ENCODE measurements around the gene ZSWIM5. TPM values are rescaled to one million over a fixed set of nuclear protein-coding genes. Genes with fewer than 3 reads are reported as not detected.
"Not testable (repeated sequence)": the region's sequence is repeated elsewhere in the genome, so short reads cannot be mapped to it uniquely, and the experiment has no call there.

Gene ZSWIM5
- polyA plus RNA-seq, 1 donor (not counting 4 experiments of a cell fraction or from before 2014, with no cell fraction given), result 0.03 TPM

DNA sequence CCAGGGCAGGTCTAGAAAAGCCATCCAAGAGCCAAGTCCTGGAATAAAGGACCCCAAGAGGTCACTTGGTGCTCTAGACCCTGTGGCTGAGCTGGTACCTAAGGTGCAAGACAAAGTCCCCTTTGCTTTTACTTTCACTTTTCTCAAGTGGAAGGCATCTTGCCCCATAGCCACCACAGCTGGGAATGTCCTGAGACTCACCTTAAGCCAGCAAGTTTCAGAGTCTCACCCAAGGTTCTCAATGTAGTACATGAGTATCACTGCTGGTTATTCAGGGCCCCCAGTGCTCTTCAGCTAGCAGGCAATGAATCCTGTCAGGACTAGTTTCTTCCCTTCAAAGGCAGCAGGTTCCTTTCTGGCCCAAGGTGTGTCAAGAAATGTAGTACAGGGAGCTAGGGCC is 126.9 kb downstream of the ZSWIM5 start:
- Histone ChIP-seq H3K9me3 (ENCODE audit: control insufficient read depth, low read depth, low read length) (no peaks in the 10 kb centered on the region), H4K20me1 (ENCODE audit: control insufficient read depth, extremely low read depth, insufficient read depth, low read length) (no peaks in the 10 kb centered on the region), H3K36me3 (ENCODE audit: control insufficient read depth in 2 of 2, extremely low read depth in 1 of 2, insufficient read depth in 2 of 2, low read length in 2 of 2) (no peaks in the 10 kb centered on the region), H3K79me2 (ENCODE audit: control insufficient read depth, insufficient read depth, low read length) (no peaks in the 10 kb centered on the region), H3K4me3 (ENCODE audit: control insufficient read depth in 2 of 3, extremely low read depth in 1 of 3, insufficient read depth in 2 of 3, low read depth in 1 of 3, low read length in 3 of 3) (no peak overlapping the region), H3K9ac (ENCODE audit: control insufficient read depth, extremely low read depth, insufficient read depth, low read length) (no peak overlapping the region), H2AFZ (ENCODE audit: control insufficient read depth, low read length) (no peak overlapping the region), H3K4me2 (ENCODE audit: control insufficient read depth, extremely low read depth, insufficient read depth, low read depth, low read length) (no peak overlapping the region), H3K27ac (ENCODE audit: control insufficient read depth, insufficient read depth, low read length) (no peak overlapping the region), H3K27me3 (ENCODE audit: control insufficient read depth, extremely low read depth, insufficient read depth, low read length) (no peaks in the 10 kb centered on the region), H3K9me1 (ENCODE audit: control insufficient read depth, extremely low read depth, insufficient read depth, low read length) (no peaks in the 10 kb centered on the region), H3K4me1 (ENCODE audit: control insufficient read depth, extremely low read depth, insufficient read depth, low read length) (no peaks in the 10 kb centered on the region)
- FAIRE-seq (no peak), DNase-seq (ENCODE audit: low read depth, low spot score) (no peak)
- dilution Hi-C loops (cut with MboI; ENCODE audit: extremely low pct_ligation_motif_present, low sequenced_read_pairs), result no loop called here
- TF ChIP-seq, protein P1, sequence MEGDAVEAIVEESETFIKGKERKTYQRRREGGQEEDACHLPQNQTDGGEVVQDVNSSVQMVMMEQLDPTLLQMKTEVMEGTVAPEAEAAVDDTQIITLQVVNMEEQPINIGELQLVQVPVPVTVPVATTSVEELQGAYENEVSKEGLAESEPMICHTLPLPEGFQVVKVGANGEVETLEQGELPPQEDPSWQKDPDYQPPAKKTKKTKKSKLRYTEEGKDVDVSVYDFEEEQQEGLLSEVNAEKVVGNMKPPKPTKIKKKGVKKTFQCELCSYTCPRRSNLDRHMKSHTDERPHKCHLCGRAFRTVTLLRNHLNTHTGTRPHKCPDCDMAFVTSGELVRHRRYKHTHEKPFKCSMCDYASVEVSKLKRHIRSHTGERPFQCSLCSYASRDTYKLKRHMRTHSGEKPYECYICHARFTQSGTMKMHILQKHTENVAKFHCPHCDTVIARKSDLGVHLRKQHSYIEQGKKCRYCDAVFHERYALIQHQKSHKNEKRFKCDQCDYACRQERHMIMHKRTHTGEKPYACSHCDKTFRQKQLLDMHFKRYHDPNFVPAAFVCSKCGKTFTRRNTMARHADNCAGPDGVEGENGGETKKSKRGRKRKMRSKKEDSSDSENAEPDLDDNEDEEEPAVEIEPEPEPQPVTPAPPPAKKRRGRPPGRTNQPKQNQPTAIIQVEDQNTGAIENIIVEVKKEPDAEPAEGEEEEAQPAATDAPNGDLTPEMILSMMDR (optimal IDR thresholded peaks at IDR 0.05 in 1 of 3, IDR thresholded peaks at IDR 0.05 in 1 of 3, conservative IDR thresholded peaks at IDR 0.05 in 1 of 3; ENCODE audit: extremely low read depth in 1 of 3, insufficient read depth in 2 of 3, low read length in 3 of 3), result no peak
- TF ChIP-seq EZH2 (IDR thresholded peaks at IDR 0.05; ENCODE audit: low read length), result no peak

DNA sequence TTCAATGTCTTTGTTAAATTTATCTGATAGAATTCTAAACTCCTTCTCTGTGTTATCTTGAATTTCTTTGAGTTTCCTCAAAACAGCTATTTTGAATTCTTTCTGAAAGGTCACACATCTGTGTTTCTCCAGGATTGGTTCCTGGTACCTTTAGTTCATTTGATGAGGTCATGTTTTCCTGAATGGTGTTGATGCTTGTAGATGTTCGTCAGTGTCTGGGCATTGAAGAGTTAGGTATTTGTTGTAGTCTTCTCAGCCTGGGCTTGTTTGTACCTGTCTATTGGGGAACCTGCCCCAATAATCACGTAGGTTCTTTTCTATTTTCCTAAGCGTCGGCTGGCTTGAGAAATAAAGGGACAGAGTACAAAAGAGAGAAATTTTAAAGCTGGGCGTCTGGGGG is 129.4 kb downstream of the ZSWIM5 start:
- dilution Hi-C loops (cut with MboI; ENCODE audit: extremely low pct_ligation_motif_present, low sequenced_read_pairs), result not testable (repeated sequence)

DNA sequence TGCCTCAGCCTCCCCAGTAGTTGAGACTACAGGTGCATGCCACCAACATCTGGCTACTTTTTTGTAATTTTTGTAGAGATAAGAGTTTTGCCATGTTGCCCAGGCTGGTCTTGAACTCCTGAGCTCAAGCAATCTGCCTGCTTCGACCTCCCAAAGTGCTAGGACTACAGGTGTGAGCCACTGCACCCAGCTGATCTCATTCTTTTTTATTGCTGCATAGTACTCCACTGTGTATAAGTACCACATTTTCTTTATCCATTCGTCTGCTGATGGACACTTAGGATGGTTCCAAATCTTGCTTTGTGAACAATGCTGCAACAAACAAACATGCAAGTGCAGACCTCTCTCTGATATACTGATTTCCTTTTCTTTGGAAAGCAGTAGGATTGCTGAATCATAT is 134.8 kb downstream of the ZSWIM5 start:
- Histone ChIP-seq H3K79me2 (ENCODE audit: control insufficient read depth, insufficient read depth, low read length) (no peaks in the 10 kb centered on the region), H3K9ac (ENCODE audit: control insufficient read depth, extremely low read depth, insufficient read depth, low read length) (no peak overlapping the region), H3K4me1 (ENCODE audit: control insufficient read depth, extremely low read depth, insufficient read depth, low read length) (no peaks in the 10 kb centered on the region), H3K4me2 (ENCODE audit: control insufficient read depth, extremely low read depth, insufficient read depth, low read depth, low read length) (no peak overlapping the region), H3K27me3 (ENCODE audit: control insufficient read depth, extremely low read depth, insufficient read depth, low read length) (no peaks in the 10 kb centered on the region), H3K36me3 (ENCODE audit: control insufficient read depth in 2 of 2, extremely low read depth in 1 of 2, insufficient read depth in 2 of 2, low read length in 2 of 2) (no peaks in the 10 kb centered on the region), H3K9me3 (ENCODE audit: control insufficient read depth, low read depth, low read length) (no peaks in the 10 kb centered on the region), H3K27ac (ENCODE audit: control insufficient read depth, insufficient read depth, low read length) (no peak overlapping the region), H2AFZ (ENCODE audit: control insufficient read depth, low read length) (no peak overlapping the region), H3K4me3 (ENCODE audit: control insufficient read depth in 2 of 3, extremely low read depth in 1 of 3, insufficient read depth in 2 of 3, low read depth in 1 of 3, low read length in 3 of 3) (no peak overlapping the region), H3K9me1 (ENCODE audit: control insufficient read depth, extremely low read depth, insufficient read depth, low read length) (no peaks in the 10 kb centered on the region), H4K20me1 (ENCODE audit: control insufficient read depth, extremely low read depth, insufficient read depth, low read length) (no peaks in the 10 kb centered on the region)
- FAIRE-seq (no peak), DNase-seq (ENCODE audit: low read depth, low spot score) (no peak)
- dilution Hi-C loops (cut with MboI; ENCODE audit: extremely low pct_ligation_motif_present, low sequenced_read_pairs), result no loop called here
- TF ChIP-seq, protein P1 (optimal IDR thresholded peaks at IDR 0.05 in 1 of 3, IDR thresholded peaks at IDR 0.05 in 1 of 3, conservative IDR thresholded peaks at IDR 0.05 in 1 of 3; ENCODE audit: extremely low read depth in 1 of 3, insufficient read depth in 2 of 3, low read length in 3 of 3), result no peak
- no peak for TF ChIP-seq EZH2 (IDR thresholded peaks at IDR 0.05; ENCODE audit: low read length)

More for the DNA sequence above, 129.4 kb downstream of the ZSWIM5 start:
- not testable (repeated sequence) for H4K20me1 ChIP-seq (ENCODE audit: control insufficient read depth, extremely low read depth, insufficient read depth, low read length); H3K36me3 ChIP-seq (ENCODE audit: control insufficient read depth in 2 of 2, extremely low read depth in 1 of 2, insufficient read depth in 2 of 2, low read length in 2 of 2); H3K9me1 ChIP-seq (ENCODE audit: control insufficient read depth, extremely low read depth, insufficient read depth, low read length); H3K27ac ChIP-seq (ENCODE audit: control insufficient read depth, insufficient read depth, low read length); H3K4me1 ChIP-seq (ENCODE audit: control insufficient read depth, extremely low read depth, insufficient read depth, low read length); FAIRE-seq; H3K27me3 ChIP-seq (ENCODE audit: control insufficient read depth, extremely low read depth, insufficient read depth, low read length); H3K4me2 ChIP-seq (ENCODE audit: control insufficient read depth, extremely low read depth, insufficient read depth, low read depth, low read length); H3K4me3 ChIP-seq (ENCODE audit: control insufficient read depth in 2 of 3, extremely low read depth in 1 of 3, insufficient read depth in 2 of 3, low read depth in 1 of 3, low read length in 3 of 3); H3K79me2 ChIP-seq (ENCODE audit: control insufficient read depth, insufficient read depth, low read length); H3K9ac ChIP-seq (ENCODE audit: control insufficient read depth, extremely low read depth, insufficient read depth, low read length); H2AFZ ChIP-seq (ENCODE audit: control insufficient read depth, low read length); DNase-seq (ENCODE audit: low read depth, low spot score); H3K9me3 ChIP-seq (ENCODE audit: control insufficient read depth, low read depth, low read length)

Data from keratinocyte (primary cell).